ENCODE data around the gene CNTRL. TPM values are rescaled to one million over a fixed set of nuclear protein-coding genes. Genes with fewer than 3 reads are reported as not detected.

The CNTRL gene
- polyA plus RNA-seq, 1 donor from 2014 or later = 16.0 TPM

- Histone ChIP-seq H3K9ac (ENCODE audit: low read length) (no peak overlapping the region), H2AFZ (ENCODE audit: low read depth, low read length) (no peak overlapping the region), H3K9me3 (ENCODE audit: low read length) (no peaks in the 10 kb centered on the region), H3K79me2 (replicated peaks; ENCODE audit: insufficient read depth, low read length) (no peaks in the 10 kb centered on the region), H3K36me3 (ENCODE audit: insufficient read depth, low read length) (no peaks in the 10 kb centered on the region), H3K4me2 (ENCODE audit: low read length) (no peak overlapping the region), H3F3A (ENCODE audit: insufficient read depth, low read length, poor library complexity, severe bottlenecking) (no peaks in the 10 kb centered on the region), H3K4me3 (ENCODE audit: low read length) (no peak overlapping the region), H3K27me3 (ENCODE audit: insufficient read depth, low read depth, low read length) (no peaks in the 10 kb centered on the region), H3K9me2 (ENCODE audit: insufficient read depth, low read length) (no peaks in the 10 kb centered on the region), H4K20me1 (ENCODE audit: insufficient read depth) (no peaks in the 10 kb centered on the region), H3K27ac (ENCODE audit: low read length) (no peak overlapping the region)
- TF ChIP-seq EZH2 (IDR thresholded peaks at IDR 0.05; ENCODE audit: borderline replicate concordance, insufficient read depth, low read length, poor library complexity, severe bottlenecking) (no peak), RAD21 (conservative IDR thresholded peaks at IDR 0.05) (no peak), SMC3 (conservative IDR thresholded peaks at IDR 0.05; ENCODE audit: poor library complexity) (no peak), REST (IDR thresholded peaks at IDR 0.05; ENCODE audit: borderline replicate concordance) (no peak), MXI1 (conservative IDR thresholded peaks at IDR 0.05; ENCODE audit: poor library complexity, severe bottlenecking) (no peak)
Observed at GRCh38 chr9:121105531-121105930, 30.8 kb downstream of the CNTRL start.

DNA sequence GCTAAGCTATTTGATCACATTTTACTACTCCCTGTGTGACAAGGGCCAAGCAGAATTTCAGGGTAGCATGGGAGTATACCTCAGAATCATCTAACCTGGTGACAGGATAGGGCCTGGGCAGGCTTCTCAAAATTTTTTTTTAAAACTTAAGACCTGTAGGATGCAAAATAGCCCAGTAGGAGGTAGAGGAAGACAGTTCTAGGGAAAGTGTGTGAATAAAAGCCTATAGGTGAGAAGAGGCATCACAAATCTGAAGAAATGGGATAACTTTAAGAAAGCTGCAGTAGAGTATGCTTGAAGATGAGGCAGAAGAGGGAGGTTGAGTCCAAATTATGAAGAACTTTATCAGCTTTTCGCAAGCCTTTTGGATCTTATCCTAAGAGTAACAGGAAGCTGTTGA is 32.3 kb downstream of the CNTRL start:
- Histone ChIP-seq H4K20me1 (ENCODE audit: insufficient read depth) (no peaks in the 10 kb centered on the region), H3K36me3 (ENCODE audit: insufficient read depth, low read length) (no peaks in the 10 kb centered on the region), H3K9me3 (ENCODE audit: low read length) (no peaks in the 10 kb centered on the region), H3K27me3 (ENCODE audit: insufficient read depth, low read depth, low read length) (no peaks in the 10 kb centered on the region), H3K79me2 (replicated peaks; ENCODE audit: insufficient read depth, low read length) (no peaks in the 10 kb centered on the region), H3K4me3 (ENCODE audit: low read length) (no peak overlapping the region), H3K9ac (ENCODE audit: low read length) (no peak overlapping the region), H3K4me2 (ENCODE audit: low read length) (no peak overlapping the region), H3F3A (ENCODE audit: insufficient read depth, low read length, poor library complexity, severe bottlenecking) (no peaks in the 10 kb centered on the region), H3K9me2 (ENCODE audit: insufficient read depth, low read length) (no peaks in the 10 kb centered on the region), H3K27ac (ENCODE audit: low read length) (no peak overlapping the region), H2AFZ (ENCODE audit: low read depth, low read length) (no peak overlapping the region)
- TF ChIP-seq SMC3 (conservative IDR thresholded peaks at IDR 0.05; ENCODE audit: poor library complexity) = no peak
- TF ChIP-seq POLR2AphosphoS5 (IDR thresholded peaks at IDR 0.05) = no peak
- no peak for TF ChIP-seq RAD21 (conservative IDR thresholded peaks at IDR 0.05)
- TF ChIP-seq REST (IDR thresholded peaks at IDR 0.05; ENCODE audit: borderline replicate concordance) = no peak
- TF ChIP-seq EP300 (conservative IDR thresholded peaks at IDR 0.05; ENCODE audit: poor library complexity, severe bottlenecking) = no peak
- TF ChIP-seq MXI1 (conservative IDR thresholded peaks at IDR 0.05; ENCODE audit: poor library complexity, severe bottlenecking) = no peak
- TF ChIP-seq EZH2 (IDR thresholded peaks at IDR 0.05; ENCODE audit: borderline replicate concordance, insufficient read depth, low read length, poor library complexity, severe bottlenecking) = no peak
- no peak for TF ChIP-seq CTCF (IDR thresholded peaks at IDR 0.05; ENCODE audit: poor library complexity, severe bottlenecking)
- no peak for TF ChIP-seq TAF1 (IDR thresholded peaks at IDR 0.05; ENCODE audit: low read depth)

Measured in neural cell (in vitro differentiated cells).